Upper lobe of right lung (tissue), 1 donor: ENCODE measurements around the gene ARMC3. TPM values are rescaled to one million over a fixed set of nuclear protein-coding genes. Genes with fewer than 3 reads are reported as not detected.

Experiments
- ATAC-seq: fragments of 200-7000 bp; cut with Tn5 transposase; one replicate; pipeline ENCODE4 v1.9.1; 2020; ENCODE audit warnings: mild to moderate bottlenecking, moderate library complexity
- DNase-seq: peaks from one replicate; pipeline ENCODE4 v3.0.0-alpha.2; 2020
- H3K27ac ChIP-seq: fragments of 200-600 bp; one replicate; pipeline ENCODE4 v1.8.0; 2022
- H3K27me3 ChIP-seq: fragments of 200-600 bp; one replicate; pipeline ENCODE4 v1.8.0; 2022; ENCODE audit warnings: mild to moderate bottlenecking
- H3K36me3 ChIP-seq: fragments of 200-600 bp; one replicate; pipeline ENCODE4 v1.8.0; 2022
- H3K4me1 ChIP-seq: fragments of 200-600 bp; one replicate; pipeline ENCODE4 v1.8.0; 2022
- H3K4me3 ChIP-seq: fragments of 200-600 bp; one replicate; pipeline ENCODE4 v1.8.0; 2022; ENCODE audit warnings: mild to moderate bottlenecking
- H3K9me3 ChIP-seq: fragments of 200-600 bp; one replicate; pipeline ENCODE4 v1.8.0; 2022
- CTCF ChIP-seq: fragments of 200-600 bp; IDR thresholded peaks from one replicate; pipeline ENCODE4 v1.8.0; 2022; ENCODE audit warnings: antibody characterized with exemption
- intact Hi-C: fragments of 100-400 bp; cut with DNase I; formaldehyde crosslinking; loops from one replicate; pipeline ENCODE4 v1.11.0; 2022
- total RNA-seq: library from RNA; stranded (reverse); fragmentation: NEBNext Ultra II Directional; extraction: Animal tissue kit (Norgen Biotek cat#: 25700); gene quantifications from one replicate; pipeline ENCODE4 v1.2.1, GENCODE V29; 2021
- donor health status: DM: no; HTN: yes; CAD: no; lungs with severe emphysema.

ARMC3 gene
- total RNA-seq, 1 donor from 2014 or later = not detected

GRCh38 chr10:22977751-22978150 lies 49.9 kb downstream of the ARMC3 start:
- H3K4me3 ChIP-seq = no peak overlapping the region
- DNase-seq (no peak), ATAC-seq (no peak)
- no peaks in the 10 kb centered on the region for H3K36me3 ChIP-seq
- no peaks in the 10 kb centered on the region for H3K4me1 ChIP-seq
- no peak overlapping the region for H3K27ac ChIP-seq
- H3K9me3 ChIP-seq = no peaks in the 10 kb centered on the region
- no peaks in the 10 kb centered on the region for H3K27me3 ChIP-seq
- TF ChIP-seq CTCF = no peak
- intact Hi-C loops = no loop called here

GRCh38 chr10:22978287-22978686 lies 50.4 kb downstream of the ARMC3 start:
- H3K9me3 ChIP-seq = no peaks in the 10 kb centered on the region
- TF ChIP-seq CTCF = no peak
- H3K4me1 ChIP-seq = no peaks in the 10 kb centered on the region
- ATAC-seq (no peak), DNase-seq (no peak)
- no peak overlapping the region for H3K27ac ChIP-seq
- intact Hi-C loops = no loop called here
- H3K36me3 ChIP-seq = no peaks in the 10 kb centered on the region
- H3K27me3 ChIP-seq = no peaks in the 10 kb centered on the region
- no peak overlapping the region for H3K4me3 ChIP-seq

- Histone ChIP-seq H3K9me3 (no peaks in the 10 kb centered on the region), H3K27ac (no peak overlapping the region), H3K4me3 (no peak overlapping the region), H3K36me3 (no peaks in the 10 kb centered on the region), H3K4me1 (no peaks in the 10 kb centered on the region), H3K27me3 (no peaks in the 10 kb centered on the region)
- DNase-seq = no peak
- intact Hi-C loops = no loop called here
- ATAC-seq = no peak
- no peak for TF ChIP-seq CTCF
These were observed 51.1 kb downstream of the ARMC3 start for GRCh38 chr10:22978918-22979317.

GRCh38 chr10:22980822-22981221 lies 53.0 kb downstream of the ARMC3 start:
- no peak for TF ChIP-seq CTCF
- intact Hi-C loops = no loop called here
- Histone ChIP-seq H3K4me3 (no peak overlapping the region), H3K4me1 (no peaks in the 10 kb centered on the region), H3K9me3 (no peaks in the 10 kb centered on the region), H3K27me3 (no peaks in the 10 kb centered on the region), H3K36me3 (no peaks in the 10 kb centered on the region), H3K27ac (no peak overlapping the region)
- DNase-seq (no peak), ATAC-seq (no peak)

- DNase-seq = no peak
- Histone ChIP-seq H3K4me3 (no peak overlapping the region), H3K9me3 (no peaks in the 10 kb centered on the region), H3K36me3 (no peaks in the 10 kb centered on the region), H3K27ac (no peak overlapping the region), H3K4me1 (no peaks in the 10 kb centered on the region), H3K27me3 (no peaks in the 10 kb centered on the region)
- TF ChIP-seq CTCF = no peak
- intact Hi-C loops = no loop called here
- ATAC-seq = no peak
These were observed 56.2 kb downstream of the ARMC3 start for GRCh38 chr10:22984066-22984465.

- peak; percentile 45 for TF ChIP-seq CTCF
- Histone ChIP-seq H3K27me3 (no peaks in the 10 kb centered on the region), H3K36me3 (no peaks in the 10 kb centered on the region), H3K9me3 (no peaks in the 10 kb centered on the region), H3K4me3 (no peak overlapping the region), H3K4me1 (no peaks in the 10 kb centered on the region), H3K27ac (no peak overlapping the region)
- intact Hi-C loops = no loop called here
- DNase-seq (no peak), ATAC-seq (no peak)
These were observed 59.1 kb downstream of the ARMC3 start for GRCh38 chr10:22986771-22987542.
